GM18498 (cell line): ENCODE data around the gene ATXN7.

ENCODE experiments used
- ATAC-seq: cut with Tn5 transposase; IDR thresholded peaks from one replicate; pipeline ENCODE4 v1.9.1; 2021; ENCODE audit warnings: mild to moderate bottlenecking, moderate library complexity; ENCODE audit not compliant: unreplicated experiment

The ATXN7 gene

DNA sequence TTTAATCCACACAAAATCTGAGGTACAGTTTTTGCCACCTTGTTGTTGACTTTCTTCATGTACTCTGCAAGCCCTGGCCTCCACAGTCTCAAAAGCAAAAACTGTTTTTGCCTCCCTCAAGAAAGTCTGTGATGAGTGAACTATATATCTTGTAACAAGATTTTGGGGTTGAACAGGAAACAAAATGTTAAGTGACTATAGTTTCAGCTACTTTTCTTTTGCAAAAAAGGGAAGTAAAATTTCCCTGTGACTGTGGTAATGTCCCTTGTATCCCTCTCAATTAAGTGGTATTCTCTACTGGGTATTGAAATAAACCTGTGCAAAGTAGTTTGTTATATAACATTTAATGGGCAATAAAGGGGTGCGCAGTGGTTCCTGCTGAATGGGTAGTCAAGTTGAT is 69.8 kb downstream of the ATXN7 start:
- peak; percentile 60 for ATAC-seq

- no peak for ATAC-seq
Observed at GRCh38 chr3:63934041-63934866, 70.6 kb downstream of the ATXN7 start.

DNA sequence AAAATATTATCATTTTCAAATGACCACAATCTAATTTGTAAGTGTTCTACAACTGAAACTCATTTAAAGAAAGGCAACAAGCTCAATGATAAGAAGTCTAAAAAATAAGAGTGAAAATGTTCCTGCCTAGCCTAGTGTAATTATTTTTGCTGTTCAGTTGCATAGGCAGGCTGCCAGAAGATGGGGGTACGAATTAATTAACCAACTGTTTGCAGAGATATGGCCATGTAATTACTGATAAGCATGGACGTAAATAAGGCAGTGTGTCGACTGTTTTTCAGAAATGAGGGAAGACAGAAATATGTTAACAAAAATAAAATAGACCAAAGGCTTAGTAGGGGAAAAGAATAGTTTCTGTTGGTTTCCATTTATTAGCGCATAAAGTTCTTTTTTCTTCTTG is 73.3 kb downstream of the ATXN7 start:
- ATAC-seq, result no peak

GRCh38 chr3:63937661-63938651 is 74.3 kb downstream of the ATXN7 start:
- peak; percentile 71 for ATAC-seq

GRCh38 chr3:63940389-63940757 is 76.7 kb downstream of the ATXN7 start:
- no peak for ATAC-seq

DNA sequence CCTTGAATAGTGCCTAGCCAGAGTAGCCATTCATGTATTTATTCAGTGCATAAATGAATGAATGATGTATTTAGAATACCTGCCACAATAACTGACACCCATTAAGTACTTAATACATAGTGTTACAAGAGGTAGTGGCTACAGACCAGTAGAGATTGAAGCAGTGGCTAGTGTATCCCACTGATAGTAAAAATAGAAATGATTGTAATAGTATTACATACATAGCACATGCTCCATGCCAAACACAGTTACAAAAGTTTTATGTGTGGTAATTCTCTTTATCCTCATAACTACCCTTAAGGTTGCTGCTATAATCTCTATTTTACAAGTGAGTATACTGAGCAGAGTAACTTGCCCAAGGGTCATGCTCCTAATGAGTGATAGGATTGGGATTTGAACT is 78.9 kb downstream of the ATXN7 start:
- no peak for ATAC-seq

DNA sequence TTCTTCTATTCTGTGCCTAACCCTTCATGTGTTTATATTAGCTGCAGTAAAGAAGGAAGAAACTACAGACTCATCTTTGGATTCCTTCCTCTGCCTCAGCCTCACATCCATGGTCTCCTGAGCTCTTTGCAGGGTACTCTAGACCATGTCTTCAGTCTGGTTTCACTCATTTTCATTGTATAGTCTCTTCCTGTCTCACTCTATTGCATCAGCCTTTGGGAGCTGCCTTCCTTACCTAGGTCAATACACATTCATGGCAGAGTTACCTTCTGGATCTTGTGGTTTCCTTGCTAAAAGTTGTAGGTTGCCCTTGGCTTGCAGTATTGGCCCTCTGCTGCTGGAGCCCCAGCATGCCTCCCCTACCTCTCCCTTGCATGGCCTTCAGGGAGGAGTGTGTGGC is 80.0 kb downstream of the ATXN7 start:
- ATAC-seq, result no peak

DNA sequence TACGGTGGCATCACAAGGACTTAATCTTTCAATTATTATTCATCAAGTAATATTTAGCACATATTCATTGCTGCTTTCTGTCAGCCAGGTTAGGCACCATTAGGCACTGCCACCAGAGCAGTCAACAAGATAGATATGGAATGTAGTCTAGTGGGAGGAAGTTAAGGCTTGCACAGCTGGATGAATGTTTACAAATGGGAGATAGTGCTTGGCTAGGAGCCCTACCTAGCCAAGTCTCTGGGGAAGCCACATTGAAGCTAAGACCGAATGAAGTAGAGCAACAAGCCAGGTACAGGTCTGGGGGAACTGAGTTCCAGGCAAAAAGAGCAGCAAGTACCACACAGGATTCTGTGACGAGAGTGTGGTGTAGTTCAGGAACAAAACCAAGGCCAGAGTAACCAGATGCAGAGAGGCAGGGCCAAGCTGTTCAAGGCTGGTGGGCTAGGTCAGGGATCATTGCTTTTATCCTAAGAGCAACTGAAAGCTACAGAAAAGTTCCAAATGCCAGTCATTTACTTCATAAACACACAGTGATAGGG is 82.0 kb downstream of the ATXN7 start:
- no peak for ATAC-seq

- no peak for ATAC-seq
Observed at GRCh38 chr3:63946753-63947152, 83.1 kb downstream of the ATXN7 start.

GRCh38 chr3:63947594-63947993 is 83.9 kb downstream of the ATXN7 start:
- ATAC-seq, result no peak

GRCh38 chr3:63949005-63949404 is 85.3 kb downstream of the ATXN7 start:
- no peak for ATAC-seq

GRCh38 chr3:63950698-63951097 is 87.0 kb downstream of the ATXN7 start:
- no peak for ATAC-seq

- ATAC-seq, result peak; percentile 64
Observed at GRCh38 chr3:63951492-63952247, 88.0 kb downstream of the ATXN7 start.

GRCh38 chr3:63952248-63952594 is 88.6 kb downstream of the ATXN7 start:
- ATAC-seq, result no peak

DNA sequence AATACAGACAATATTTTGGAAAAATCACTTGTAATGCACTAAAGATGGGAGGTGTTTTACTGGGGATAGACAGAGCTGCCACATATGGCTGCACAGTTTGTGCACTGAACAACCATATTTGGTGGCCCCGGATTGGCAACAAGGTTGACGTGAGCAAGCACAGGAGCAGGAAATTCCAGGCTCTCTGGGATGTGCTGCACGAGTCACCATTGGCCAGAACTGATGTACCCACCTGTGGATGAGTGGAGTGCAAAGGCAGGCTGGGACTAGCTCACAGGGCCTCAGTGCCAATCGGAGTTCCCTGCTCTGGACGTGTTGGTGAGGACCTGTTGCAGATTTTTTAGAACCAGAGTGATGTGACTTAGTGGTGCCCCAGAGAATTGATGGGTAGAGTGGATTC is 90.5 kb downstream of the ATXN7 start:
- no peak for ATAC-seq

GRCh38 chr3:63955036-63955650 is 91.5 kb downstream of the ATXN7 start:
- ATAC-seq, result no peak

- ATAC-seq, result no peak
Observed at GRCh38 chr3:63955830-63956545, 92.3 kb downstream of the ATXN7 start.

DNA sequence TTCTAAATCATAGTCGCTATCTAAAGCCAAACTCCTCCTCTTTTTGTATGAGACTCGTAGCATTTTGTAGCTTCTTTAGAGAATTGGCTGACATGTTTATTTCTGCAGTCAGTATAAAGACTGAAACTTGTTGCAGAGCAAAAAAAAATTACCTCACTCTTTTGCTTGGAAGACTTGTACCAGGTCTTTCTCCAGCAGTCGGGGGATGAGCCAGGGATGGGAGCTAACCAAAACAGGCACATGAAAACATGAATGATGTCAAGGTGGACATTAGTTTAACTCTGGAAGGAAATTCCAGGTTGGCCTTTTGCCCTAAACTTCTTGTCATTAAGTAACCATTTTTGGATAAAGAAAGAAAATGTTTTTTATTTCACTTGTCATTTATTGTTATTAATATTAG is 95.5 kb downstream of the ATXN7 start:
- no peak for ATAC-seq

GRCh38 chr3:63960048-63960711 is 96.5 kb downstream of the ATXN7 start:
- ATAC-seq, result no peak
